GM11168 (cell line): ENCODE data around the gene COPS9.

Source experiments
- in situ Hi-C: fragments of 300-500 bp; cut with MboI; formaldehyde crosslinking; loops from one replicate; pipeline ENCODE4 v1.12.0; 2022; ENCODE audit warnings: low sequenced_read_pairs; ENCODE audit not compliant: unreplicated experiment

The COPS9 gene

DNA sequence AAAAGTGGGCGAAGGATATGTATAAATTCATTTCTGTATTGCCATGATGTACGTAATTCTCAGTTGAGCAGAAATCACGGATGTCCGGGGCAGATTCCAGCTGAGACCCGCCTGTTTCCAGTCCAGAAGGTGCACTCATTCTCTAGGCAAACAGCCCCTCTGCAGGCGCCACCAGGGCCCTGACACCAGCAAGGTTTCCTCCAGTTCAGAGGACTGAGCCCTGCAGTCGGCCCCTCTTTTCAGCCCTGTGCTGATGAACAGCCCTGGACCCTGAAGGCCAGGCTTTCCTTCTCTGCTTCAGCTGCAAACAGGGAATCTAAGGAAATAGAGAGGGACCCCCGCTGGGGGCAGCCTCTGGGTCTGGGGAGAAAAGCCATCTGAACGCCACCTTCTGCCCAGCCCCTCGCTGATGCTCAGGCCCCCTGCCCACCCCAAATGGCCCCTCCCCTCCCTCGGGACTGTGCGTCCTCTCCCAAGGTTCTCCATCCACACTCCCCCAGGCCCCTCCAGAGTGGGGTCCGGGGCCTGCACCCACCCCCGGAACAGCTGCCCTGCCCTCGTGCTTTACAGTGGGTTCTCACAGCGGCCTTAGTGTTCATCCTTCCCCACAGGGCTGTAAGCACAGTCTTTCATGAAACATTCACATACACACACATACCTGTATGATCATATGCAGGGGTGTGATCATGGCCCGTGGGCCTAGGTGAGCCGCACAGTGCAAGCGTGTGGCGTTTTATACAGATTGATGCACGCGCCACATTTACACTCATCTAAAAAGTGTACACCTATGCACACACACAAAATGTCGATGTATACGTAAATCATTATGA, 12.1 kb downstream of the COPS9 start:
- in situ Hi-C loops: no loop called here

DNA sequence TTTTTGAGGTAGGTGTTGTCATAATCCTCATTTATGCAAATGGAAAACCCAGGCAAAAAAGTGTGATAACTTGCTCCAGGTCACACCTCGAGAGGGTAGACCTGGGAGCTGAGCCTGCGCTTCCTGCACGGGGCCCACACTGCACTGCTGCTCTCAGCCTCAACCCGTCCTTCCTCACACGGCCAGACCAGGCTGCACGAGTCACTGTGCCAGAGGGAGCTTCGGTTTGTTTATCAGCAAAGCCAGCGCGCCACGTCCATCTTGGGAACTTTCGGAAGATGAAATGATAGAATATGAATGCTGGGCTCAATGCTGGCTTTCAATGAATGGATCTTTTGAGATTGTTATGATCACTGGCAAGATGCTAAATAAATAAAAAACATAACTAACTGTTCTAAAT, 14.4 kb downstream of the COPS9 start:
- in situ Hi-C loops: no loop called here

DNA sequence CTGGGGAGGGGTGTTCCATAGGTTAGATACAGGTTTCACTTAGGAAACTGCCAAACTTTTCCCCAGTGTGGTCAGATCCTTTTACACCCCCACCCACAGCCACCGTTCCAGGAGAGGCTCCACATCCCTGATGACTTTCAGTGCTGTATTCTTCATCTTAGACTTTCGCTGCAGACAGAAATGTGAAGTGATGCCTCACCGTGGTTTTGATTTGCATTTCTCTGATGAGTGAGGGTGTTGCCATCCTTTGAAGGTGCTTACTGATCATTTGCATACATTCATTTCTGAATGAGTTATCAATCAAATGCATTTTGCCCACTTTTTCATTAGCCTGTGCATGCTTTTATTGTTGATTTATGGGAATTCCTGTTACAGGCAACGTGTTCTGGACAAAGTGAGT, 14.9 kb downstream of the COPS9 start:
- in situ Hi-C loops: no loop called here

DNA sequence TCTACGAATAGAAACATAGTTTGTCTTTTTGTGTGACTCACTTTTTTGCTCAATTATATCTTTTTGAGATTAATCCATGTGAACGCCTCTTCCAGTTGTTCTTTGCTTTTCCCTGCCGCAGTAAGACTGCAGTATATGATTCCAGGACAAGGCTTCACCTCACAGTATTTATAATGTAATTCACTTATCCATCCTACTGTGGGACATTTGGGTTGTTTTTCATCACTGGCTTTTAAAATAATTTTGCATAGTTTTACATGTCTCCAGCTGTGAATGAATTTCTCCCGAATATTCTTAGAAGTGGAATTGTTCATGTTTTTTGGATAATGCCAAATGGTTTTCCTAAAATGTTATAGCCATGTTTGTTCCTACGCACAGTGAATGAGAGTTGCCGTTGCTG, 21.9 kb downstream of the COPS9 start:
- in situ Hi-C loops: no loop called here

DNA sequence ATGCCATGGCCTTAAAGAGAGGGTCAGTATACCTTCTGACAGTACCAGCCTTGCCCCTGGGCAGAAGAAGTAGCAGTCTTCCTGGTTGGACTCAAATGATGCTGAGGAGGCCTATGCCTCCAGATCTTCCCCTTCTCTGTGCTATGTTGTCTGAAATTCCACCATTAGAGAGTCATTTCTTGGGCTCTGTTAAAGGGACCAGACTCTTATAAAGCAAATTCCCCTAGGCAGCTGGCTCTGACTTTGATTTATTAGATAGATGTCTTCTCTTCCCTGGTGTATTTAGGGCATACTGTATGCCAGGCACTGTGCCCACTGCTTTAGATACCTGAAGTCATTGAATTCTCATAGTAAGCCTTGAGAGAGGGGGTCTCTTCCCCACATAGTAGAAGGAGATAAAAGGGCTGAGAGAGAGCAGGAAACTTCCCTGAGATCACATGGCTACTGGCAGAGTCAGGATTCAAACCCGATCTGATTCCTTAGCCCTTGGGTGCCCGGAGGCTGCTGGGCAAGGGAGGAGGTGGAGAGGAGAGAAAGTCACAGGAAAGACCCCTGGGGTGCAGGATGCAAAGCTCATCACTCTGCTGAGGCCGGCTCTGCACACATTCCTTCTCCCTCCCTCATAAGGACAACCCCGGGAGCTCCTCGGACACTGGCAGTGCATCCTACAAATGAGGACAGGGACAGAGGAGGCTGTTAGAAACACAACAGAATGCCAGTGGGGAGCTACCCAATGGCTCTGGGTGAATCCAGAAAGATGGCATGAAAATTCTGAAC, 23.0 kb downstream of the COPS9 start:
- in situ Hi-C loops: no loop called here

DNA sequence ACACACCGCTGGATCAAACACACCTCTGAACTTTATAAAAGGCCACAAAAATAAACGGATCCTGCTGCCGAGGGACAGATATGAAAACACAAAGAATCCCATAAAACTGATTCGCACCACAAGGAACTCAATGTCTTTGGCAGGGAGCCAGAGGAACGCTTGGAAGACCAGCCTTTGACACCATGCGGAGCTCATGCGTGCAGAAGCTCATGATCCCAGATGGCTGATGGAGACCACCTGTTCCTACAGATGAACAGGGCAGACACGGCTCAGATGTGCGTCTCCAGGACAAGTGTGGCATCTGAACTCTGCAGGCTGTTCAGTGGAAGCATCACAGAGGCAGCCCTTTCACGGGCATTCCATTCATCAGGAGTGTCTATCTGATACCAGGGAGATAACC, 24.9 kb downstream of the COPS9 start:
- in situ Hi-C loops: no loop called here

DNA sequence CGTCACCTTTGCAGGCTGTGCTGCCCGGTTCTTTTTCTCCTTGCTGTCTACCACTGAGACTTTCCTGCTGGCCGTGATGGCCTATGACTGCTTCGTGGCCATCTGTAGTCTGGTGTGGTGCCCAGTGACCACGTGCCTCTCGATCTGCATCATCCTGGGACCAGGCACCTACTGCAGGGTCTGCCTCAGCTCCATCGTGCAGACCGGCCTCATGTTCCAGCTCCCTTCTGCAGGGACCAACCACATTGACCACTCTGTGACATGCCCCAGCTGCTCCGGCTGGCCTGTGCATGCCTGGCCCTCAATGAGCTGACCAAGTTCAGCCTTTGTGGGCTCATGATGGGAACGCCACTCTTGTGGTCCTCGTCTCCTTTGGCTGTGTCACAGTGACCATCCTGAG, 26.7 kb downstream of the COPS9 start:
- in situ Hi-C loops: no loop called here

DNA sequence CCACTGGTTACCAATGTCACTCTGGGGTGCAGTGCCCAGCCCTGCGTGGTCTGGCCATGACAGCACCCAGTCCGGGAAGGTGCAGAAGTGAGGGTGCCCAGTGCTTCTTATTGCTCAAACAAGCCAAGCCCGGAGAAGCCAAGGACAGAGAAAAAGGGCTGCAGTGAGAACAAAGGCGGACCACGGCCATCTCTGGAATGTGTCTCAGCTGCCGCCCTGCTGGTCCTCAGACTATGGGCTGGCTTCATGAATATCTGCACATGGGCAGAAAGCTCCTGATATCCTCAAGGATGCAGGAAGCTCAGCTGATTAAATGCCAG, 28.7 kb downstream of the COPS9 start:
- in situ Hi-C loops: no loop called here

DNA sequence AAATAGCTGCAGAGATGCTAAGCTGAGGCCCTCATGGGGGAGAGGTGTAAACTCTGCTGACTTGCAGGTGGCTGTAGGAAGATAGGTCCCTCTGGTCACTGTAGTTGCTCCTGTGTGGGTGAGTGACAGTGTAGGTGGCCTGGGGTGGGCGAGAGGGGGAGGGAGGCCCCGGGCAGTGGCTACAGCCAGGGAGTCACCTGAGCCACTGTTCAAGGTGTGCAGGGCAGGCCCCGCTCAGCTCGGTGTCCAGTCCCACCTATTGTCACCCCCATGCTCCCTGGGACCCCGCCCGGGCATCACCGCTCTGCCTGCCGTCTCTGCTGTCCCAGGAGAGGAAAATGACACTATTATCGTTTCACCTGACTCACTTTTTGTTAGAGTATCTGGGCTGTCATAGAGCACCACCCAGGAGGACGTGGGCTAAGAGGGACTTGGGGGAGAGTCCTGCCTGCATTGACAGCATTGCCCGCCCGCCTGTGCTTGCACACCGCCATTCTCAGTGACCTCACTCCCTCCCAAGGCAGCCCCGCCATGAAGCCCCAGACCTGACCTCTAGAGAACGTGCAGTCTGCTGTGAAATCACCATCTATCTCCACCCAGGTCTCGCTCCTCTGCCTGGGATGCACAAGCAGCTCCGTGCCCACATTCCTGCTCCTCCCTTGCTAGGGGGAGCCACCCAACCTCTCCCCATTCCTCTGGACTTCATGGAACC, 29.2 kb downstream of the COPS9 start:
- in situ Hi-C loops: no loop called here

DNA sequence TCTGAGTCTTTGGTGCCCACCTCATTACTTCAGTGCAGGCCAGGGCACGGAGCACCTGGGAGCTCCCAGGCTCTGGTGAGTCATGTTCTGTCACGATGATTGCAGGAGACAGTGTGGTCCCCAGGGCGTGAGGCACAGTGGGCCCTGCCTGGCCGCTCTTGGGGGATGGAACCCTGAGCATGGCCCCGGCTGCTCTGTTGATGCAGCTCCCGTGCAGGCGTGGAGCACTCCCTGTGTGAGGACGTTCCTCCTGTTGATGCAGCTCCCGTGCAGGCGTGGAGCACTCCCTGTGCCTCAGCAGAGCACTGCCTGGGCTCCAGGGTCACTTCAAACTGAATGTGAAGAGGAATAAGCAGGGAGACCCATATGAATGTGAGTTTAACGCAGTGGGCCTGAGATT, 30.1 kb downstream of the COPS9 start:
- in situ Hi-C loops: no loop called here

DNA sequence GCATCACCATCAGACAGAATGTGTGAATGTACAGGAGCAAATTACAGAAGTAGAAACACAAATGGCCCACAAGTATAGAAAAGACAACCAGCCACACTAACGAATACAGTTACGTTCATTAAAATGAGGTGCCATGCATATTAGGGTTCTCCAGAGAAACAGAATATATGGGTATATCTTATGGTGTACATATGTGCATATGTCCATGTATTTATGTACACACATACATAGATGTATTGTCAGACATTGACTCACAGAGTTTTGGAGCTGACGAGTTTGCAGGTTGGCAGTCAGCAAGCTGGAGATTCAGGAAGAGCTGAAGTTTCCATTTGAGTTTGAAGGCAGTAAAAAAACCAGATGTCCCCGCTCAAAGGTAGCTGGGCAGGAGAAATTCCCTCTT, 33.0 kb downstream of the COPS9 start:
- in situ Hi-C loops: no loop called here

DNA sequence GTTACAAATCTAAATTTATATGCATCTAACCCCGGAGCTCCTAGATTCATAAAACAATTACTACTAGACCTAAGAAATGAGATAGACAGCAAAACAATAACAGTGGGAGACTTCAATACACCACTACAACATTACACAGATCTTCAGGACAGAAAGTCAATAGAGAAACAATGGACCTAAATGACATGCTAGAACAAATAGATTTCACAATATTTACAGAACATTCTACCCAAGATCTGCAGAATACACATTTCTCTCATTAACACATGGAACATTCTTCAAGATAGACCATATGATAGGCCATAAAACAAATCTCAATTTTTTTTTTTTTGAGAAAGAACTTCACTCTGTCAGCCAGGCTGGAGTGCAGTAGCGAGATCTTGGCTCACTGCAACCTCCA, 37.8 kb downstream of the COPS9 start:
- in situ Hi-C loops: no loop called here

DNA sequence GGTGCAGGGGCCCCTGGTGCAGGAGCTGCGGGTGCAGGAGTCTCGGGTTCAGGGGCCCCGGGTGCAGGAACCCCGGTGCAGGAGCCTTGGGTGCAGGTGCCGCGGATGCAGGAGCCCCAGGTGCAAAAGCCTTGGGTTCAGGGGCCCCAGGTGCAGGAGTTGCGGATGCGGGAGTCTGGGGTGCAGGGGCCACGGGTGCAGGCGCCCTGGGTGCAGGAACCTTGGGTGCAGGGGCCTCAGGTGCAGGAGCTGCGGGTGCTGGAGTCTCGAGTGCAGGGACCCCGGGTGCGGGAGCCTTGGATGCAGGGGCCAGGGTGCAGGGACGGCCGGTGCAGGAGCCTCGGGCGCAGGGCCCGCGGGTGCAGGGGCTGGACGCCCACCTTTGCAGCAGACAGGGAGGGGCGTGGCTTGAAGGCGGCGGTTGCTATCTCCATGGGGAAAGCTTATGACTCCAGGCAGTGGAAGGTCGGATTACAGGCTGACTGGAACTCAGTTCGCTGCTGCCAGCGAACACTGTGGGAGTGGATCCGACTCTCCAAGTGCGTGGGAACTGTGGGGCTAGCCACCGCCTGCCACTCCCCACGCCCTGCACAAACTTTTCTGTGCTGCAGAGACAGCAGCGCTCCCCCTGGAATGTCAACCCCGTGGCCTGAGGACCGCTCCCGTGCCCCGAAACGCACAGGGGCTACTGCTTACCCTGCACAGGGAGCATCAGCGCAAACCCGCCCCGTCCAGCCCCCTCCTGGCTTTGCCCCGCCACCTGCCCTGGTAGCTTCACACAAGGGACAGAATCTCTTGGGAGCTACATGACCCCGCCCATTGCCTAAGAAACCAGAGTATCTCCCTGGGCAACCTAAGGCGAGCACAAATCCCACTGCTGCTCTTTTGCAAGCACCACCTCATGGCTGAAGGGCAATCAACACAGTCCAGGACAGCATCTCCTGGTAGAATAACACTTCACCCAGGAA, 40.3 kb downstream of the COPS9 start:
- in situ Hi-C loops: no loop called here

DNA sequence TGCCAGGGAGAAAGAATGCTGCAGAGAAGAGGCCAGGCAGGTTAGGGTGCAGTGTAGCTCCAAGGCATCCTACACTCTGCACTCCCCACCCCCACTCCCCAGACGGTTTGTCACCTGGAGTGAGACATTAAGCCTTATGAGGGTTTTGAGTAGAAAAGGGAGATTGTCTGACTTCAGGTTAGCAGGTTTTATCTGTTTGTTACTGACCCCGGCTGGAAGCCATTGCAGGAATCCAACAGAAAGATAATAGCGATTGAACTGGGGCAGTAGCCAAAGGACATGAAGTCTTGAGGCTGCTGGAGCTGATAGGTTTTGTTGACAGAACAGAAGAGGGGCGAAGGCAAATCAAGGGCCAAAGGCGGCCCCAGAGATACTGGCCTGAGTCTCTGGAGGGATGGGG, 46.8 kb downstream of the COPS9 start:
- in situ Hi-C loops: no loop called here

DNA sequence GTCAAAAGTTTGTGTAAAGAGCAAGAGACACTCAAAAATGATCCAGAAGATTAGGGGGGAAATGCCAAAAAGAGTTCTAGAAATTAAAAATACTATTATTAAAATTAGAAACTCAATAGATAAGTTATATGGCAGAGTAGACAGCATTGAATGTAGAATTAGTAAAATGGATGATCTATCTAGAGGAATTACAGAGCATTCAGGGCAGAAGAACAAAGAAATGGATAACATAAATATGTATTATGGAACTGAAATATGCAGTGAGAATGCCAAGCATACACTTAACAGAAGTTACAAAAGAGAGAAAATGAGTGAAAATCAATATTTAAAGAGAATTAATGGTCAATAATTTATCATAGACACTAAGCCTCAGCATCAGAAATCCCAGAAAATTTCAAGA, 49.5 kb downstream of the COPS9 start:
- in situ Hi-C loops: no loop called here
